Measurements from ENCODE around the gene RBMS1.
"Not testable (repeated sequence)": the region's sequence is repeated elsewhere in the genome, so short reads cannot be mapped to it uniquely, and the experiment has no call there.

Gene RBMS1

GRCh38 chr2:160489111-160489510, 4.5 kb downstream of the RBMS1 start:
- Histone ChIP-seq H4K20me1 (ENCODE audit: control insufficient read depth, insufficient read depth, low read depth, low read length) (no peaks in the 10 kb centered on the region), H3K27me3 (ENCODE audit: control insufficient read depth, low read length) (peaks cover 39% of the 10 kb centered on the region), H3K9me3 (ENCODE audit: control insufficient read depth, insufficient read depth, low read length) (no peaks in the 10 kb centered on the region), H3F3A (ENCODE audit: control insufficient read depth, insufficient read depth) (no peaks in the 10 kb centered on the region), H3K4me1 (ENCODE audit: control insufficient read depth, low read length) (no peaks in the 10 kb centered on the region), H3K36me3 (ENCODE audit: control insufficient read depth, low read length) (no peaks in the 10 kb centered on the region), H3K4me3 (ENCODE audit: low read length) (no peak overlapping the region), H3K79me2 (ENCODE audit: control insufficient read depth, low read length) (no peaks in the 10 kb centered on the region), H3K27ac (ENCODE audit: low read depth, low read length) (no peak overlapping the region), H3K9me2 (replicated peaks; ENCODE audit: control insufficient read depth, low read length) (no peaks in the 10 kb centered on the region), H3K4me2 (ENCODE audit: low read length) (no peak overlapping the region)
- TF ChIP-seq EZH2phosphoT487 (IDR thresholded peaks at IDR 0.05; ENCODE audit: borderline replicate concordance, low read length) = no peak

- H3K4me2 ChIP-seq (ENCODE audit: low read length); H3K4me1 ChIP-seq (ENCODE audit: control insufficient read depth, low read length); H3K9me2 ChIP-seq (replicated peaks; ENCODE audit: control insufficient read depth, low read length); H3K9me3 ChIP-seq (ENCODE audit: control insufficient read depth, insufficient read depth, low read length); H3K27ac ChIP-seq (ENCODE audit: low read depth, low read length); H3K4me3 ChIP-seq (ENCODE audit: low read length); H3F3A ChIP-seq (ENCODE audit: control insufficient read depth, insufficient read depth); H4K20me1 ChIP-seq (ENCODE audit: control insufficient read depth, insufficient read depth, low read depth, low read length); H3K79me2 ChIP-seq (ENCODE audit: control insufficient read depth, low read length); H3K36me3 ChIP-seq (ENCODE audit: control insufficient read depth, low read length): not testable (repeated sequence)
- H3K27me3 ChIP-seq (ENCODE audit: control insufficient read depth, low read length) = peaks cover 34% of the 10 kb centered on the region
These were observed 5.3 kb downstream of the RBMS1 start for GRCh38 chr2:160488289-160488688.

- Histone ChIP-seq H3K27ac (ENCODE audit: low read depth, low read length) (no peak overlapping the region), H3K4me2 (ENCODE audit: low read length) (no peak overlapping the region)
- no peak for TF ChIP-seq EZH2phosphoT487 (IDR thresholded peaks at IDR 0.05; ENCODE audit: borderline replicate concordance, low read length)
These were observed 7.3 kb downstream of the RBMS1 start for GRCh38 chr2:160486341-160486740.

GRCh38 chr2:160484859-160485520, 8.6 kb downstream of the RBMS1 start:
- no peaks in the 10 kb centered on the region for H3F3A ChIP-seq (ENCODE audit: control insufficient read depth, insufficient read depth)
- no peaks in the 10 kb centered on the region for H3K4me1 ChIP-seq (ENCODE audit: control insufficient read depth, low read length)
- no peaks in the 10 kb centered on the region for H3K36me3 ChIP-seq (ENCODE audit: control insufficient read depth, low read length)
- no peak overlapping the region for H3K4me2 ChIP-seq (ENCODE audit: low read length)
- H3K4me3 ChIP-seq (ENCODE audit: low read length) = no peak overlapping the region
- H4K20me1 ChIP-seq (ENCODE audit: control insufficient read depth, insufficient read depth, low read depth, low read length) = no peaks in the 10 kb centered on the region
- H3K27me3 ChIP-seq (ENCODE audit: control insufficient read depth, low read length) = peaks cover 3% of the 10 kb centered on the region; the same call in 1 of the 2 replicates
- no peaks in the 10 kb centered on the region for H3K9me3 ChIP-seq (ENCODE audit: control insufficient read depth, insufficient read depth, low read length)
- no peak for TF ChIP-seq CTCF (IDR thresholded peaks at IDR 0.05; ENCODE audit: low read depth, low read length, poor library complexity, severe bottlenecking)
- no peak overlapping the region for H3K27ac ChIP-seq (ENCODE audit: low read depth, low read length)
- no peaks in the 10 kb centered on the region for H3K9me2 ChIP-seq (replicated peaks; ENCODE audit: control insufficient read depth, low read length)
- no peaks in the 10 kb centered on the region for H3K79me2 ChIP-seq (ENCODE audit: control insufficient read depth, low read length)

More at GRCh38 chr2:160486341-160486740, 7.3 kb downstream of the RBMS1 start:
- Histone ChIP-seq H3K4me1 (ENCODE audit: control insufficient read depth, low read length) (no peaks in the 10 kb centered on the region), H3K79me2 (ENCODE audit: control insufficient read depth, low read length) (no peaks in the 10 kb centered on the region), H3K27me3 (ENCODE audit: control insufficient read depth, low read length) (peaks cover 16% of the 10 kb centered on the region), H3F3A (ENCODE audit: control insufficient read depth, insufficient read depth) (no peaks in the 10 kb centered on the region), H3K36me3 (ENCODE audit: control insufficient read depth, low read length) (no peaks in the 10 kb centered on the region), H3K9me3 (ENCODE audit: control insufficient read depth, insufficient read depth, low read length) (no peaks in the 10 kb centered on the region), H4K20me1 (ENCODE audit: control insufficient read depth, insufficient read depth, low read depth, low read length) (no peaks in the 10 kb centered on the region), H3K9me2 (replicated peaks; ENCODE audit: control insufficient read depth, low read length) (no peaks in the 10 kb centered on the region), H3K4me3 (ENCODE audit: low read length) (no peak overlapping the region)

- H3K4me3 ChIP-seq (ENCODE audit: low read length) = no peak overlapping the region
- TF ChIP-seq CTCF (IDR thresholded peaks at IDR 0.05; ENCODE audit: low read depth, low read length, poor library complexity, severe bottlenecking) (no peak), EZH2phosphoT487 (IDR thresholded peaks at IDR 0.05; ENCODE audit: borderline replicate concordance, low read length) (no peak)
- H3K4me2 ChIP-seq (ENCODE audit: low read length) = no peak overlapping the region
- H3K27ac ChIP-seq (ENCODE audit: low read depth, low read length) = no peak overlapping the region
- no peaks in the 10 kb centered on the region for H3K79me2 ChIP-seq (ENCODE audit: control insufficient read depth, low read length)
- H3K4me1 ChIP-seq (ENCODE audit: control insufficient read depth, low read length) = no peaks in the 10 kb centered on the region
- peaks cover 3% of the 10 kb centered on the region; the same call in 1 of the 2 replicates for H3K27me3 ChIP-seq (ENCODE audit: control insufficient read depth, low read length)
- H3K9me3 ChIP-seq (ENCODE audit: control insufficient read depth, insufficient read depth, low read length) = no peaks in the 10 kb centered on the region
- H3K36me3 ChIP-seq (ENCODE audit: control insufficient read depth, low read length) = no peaks in the 10 kb centered on the region
- H4K20me1 ChIP-seq (ENCODE audit: control insufficient read depth, insufficient read depth, low read depth, low read length) = no peaks in the 10 kb centered on the region
- no peaks in the 10 kb centered on the region for H3F3A ChIP-seq (ENCODE audit: control insufficient read depth, insufficient read depth)
- no peaks in the 10 kb centered on the region for H3K9me2 ChIP-seq (replicated peaks; ENCODE audit: control insufficient read depth, low read length)
These were observed 10.9 kb downstream of the RBMS1 start for GRCh38 chr2:160482673-160483072.

Measured in DOHH2 (cell line).